Inflammatory macrophage (primary cell): ENCODE data around the gene PRKX.
"Not testable (repeated sequence)": the region's sequence is repeated elsewhere in the genome, so short reads cannot be mapped to it uniquely, and the experiment has no call there.

Experiments used
- DNase-seq, 2 donors: peaks; one replicate each; pipeline ENCODE4 v3.0.0-alpha.2; 2020 to 2022

The PRKX gene

GRCh38 chrX:3576886-3577501 lies 136.5 kb downstream of the PRKX start:
- no peak for DNase-seq

- DNase-seq = no peak
Measured at GRCh38 chrX:3567686-3568085, 145.8 kb downstream of the PRKX start.

GRCh38 chrX:3563451-3563850 lies 150.0 kb downstream of the PRKX start:
- DNase-seq = no peak

GRCh38 chrX:3560010-3560409 lies 153.4 kb downstream of the PRKX start:
- DNase-seq = not testable (repeated sequence)
